GM21367 (cell line): ENCODE results near the gene SLC9A3.
"Not testable (repeated sequence)": the region's sequence is repeated elsewhere in the genome, so short reads cannot be mapped to it uniquely, and the experiment has no call there.

Experiments
- ATAC-seq: cut with Tn5 transposase; IDR thresholded peaks from one replicate; pipeline ENCODE4 v1.9.1; 2021; ENCODE audit not compliant: unreplicated experiment

Gene SLC9A3

DNA sequence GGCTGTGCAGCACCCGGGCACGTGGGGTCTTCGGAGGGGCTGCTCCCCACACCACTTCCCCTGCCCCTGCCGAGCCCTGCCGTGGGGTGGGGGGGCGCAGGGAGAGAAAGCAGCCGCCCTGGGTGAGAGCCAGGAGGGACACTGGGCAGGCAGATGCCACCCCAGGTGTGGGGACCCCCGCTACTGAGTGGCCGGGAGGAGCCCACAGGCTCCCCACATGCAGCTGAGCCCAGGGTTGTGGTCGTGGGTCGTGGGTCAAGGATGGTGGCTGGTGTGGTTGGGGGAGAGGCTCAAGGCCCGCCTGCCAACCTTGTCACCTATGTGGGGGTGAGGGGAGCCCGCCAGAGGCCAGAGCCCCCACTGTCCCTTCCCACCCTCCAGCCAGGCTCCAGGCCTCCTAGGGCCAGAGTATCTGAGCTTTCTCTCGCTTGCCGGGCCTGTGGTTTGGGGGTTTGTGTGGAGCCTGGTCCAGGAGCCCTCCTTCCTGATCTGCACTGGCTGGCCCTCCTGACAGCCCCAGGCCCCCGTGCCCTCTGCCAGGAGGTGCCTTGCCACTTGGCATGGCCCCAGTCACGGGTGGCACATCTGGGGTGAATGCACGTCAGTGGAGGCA, 45.8 kb downstream of the SLC9A3 start:
- no peak for ATAC-seq

DNA sequence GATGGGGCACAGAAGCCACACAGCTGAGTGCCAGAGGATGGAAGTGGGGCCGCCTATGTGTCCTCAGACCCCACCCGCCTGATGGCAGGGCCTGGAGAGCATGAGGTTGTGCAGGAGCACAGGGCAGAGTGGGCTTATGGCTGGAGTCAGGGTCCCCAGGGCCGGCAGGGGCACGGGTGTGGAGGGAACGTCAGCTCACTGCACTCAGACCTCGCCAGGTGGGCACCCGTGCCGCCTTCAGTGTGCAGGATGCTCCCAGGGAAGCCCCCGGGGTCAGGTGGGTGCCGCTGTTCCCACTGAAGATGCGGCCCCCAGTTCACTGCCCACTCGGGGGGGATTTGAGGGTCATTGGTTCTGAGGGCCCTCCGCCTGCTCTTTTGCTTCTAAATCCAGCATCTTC, 46.4 kb downstream of the SLC9A3 start:
- ATAC-seq: no peak

DNA sequence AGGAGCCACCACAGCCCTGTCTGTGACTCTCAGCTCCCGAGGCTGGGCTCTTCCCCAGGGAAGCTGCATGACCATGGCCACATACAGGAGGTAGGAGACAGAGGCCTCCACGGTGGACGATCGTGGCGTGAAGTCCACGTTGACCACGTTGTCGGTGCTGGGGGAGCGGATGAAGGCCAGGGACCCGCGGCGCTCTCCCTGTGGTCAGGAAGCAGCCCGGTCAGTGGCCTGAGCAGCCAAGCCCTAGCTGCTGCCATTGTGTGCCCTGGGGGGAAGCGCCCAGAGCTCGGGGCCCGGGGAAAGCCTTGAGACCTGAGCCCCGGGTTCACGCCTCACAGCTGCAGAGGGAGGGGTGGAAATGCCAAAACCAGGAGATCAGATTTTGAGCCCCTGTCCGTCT, 47.0 kb downstream of the SLC9A3 start:
- ATAC-seq: no peak

DNA sequence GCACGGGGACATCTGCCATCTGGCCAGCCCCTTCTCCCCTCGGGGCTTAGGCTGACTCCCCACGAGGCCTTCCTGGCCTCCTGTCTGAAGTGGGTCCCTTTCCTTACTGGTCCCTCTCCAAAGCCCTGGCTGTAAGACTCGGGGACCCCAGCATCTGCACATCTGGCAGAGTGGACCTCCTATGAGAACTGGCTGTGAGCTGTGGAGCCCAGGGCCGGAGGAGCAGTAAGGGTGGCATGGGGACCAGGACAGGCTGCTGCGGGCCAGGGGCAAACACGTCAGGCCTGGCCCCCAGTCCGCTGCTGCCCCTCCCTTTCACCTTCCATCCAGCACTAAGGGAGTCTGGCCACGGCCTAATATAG, 47.5 kb downstream of the SLC9A3 start:
- no peak for ATAC-seq

DNA sequence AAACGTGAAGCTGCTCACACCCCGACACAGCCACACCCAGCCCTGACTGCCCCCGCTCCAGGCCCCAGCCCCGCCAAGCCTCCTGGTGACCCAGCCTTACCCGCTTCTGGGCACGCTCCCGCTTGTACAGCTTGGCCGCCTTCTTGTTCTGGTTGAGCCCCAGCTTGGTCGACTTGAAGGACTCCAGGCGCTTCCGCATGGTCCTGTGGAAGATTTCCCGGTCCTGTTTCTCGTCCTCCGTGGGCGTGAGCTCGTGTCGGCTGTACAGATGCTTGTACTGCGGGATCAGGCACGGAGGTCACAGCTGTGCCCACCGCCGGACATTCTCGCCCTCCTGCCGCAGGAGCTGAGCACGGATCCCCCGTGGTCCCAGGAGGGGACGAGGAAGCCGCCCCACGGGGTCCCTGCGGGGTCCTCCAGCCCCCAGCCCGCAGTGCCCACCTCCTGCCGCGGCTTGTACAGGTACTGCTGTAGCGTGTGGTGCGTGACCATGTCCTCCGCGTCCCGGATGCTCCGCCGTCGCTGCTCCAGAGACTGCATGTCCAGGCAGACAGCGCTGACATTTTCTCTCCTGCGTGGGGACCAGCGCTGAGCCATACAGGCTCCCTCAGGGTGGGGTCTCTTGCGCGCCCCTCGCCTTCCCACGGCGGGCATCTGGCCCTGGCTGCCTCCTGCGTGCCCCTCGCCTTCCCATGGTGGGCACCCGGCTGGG, 48.0 kb downstream of the SLC9A3 start:
- no peak for ATAC-seq

DNA sequence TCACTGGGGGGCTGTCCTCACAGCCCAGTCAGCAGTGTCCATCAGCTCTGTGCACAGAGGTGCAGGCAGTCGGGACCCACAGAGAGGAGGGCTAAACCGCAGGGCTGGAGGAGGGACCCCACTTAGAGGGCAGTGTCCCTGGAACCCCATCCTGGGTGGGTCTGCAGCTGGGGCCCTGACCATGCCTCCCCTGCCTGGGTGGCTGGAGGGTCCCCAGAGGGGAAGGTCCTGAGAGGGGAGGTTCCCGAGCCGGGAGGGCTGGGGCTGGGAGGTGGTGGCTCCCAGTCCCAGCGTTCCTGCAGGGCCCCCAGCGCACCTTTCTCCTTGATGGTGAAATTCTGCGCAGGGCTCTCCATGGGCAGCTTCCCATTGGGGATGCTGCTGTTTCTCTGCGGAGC, 48.5 kb downstream of the SLC9A3 start:
- no peak for ATAC-seq

DNA sequence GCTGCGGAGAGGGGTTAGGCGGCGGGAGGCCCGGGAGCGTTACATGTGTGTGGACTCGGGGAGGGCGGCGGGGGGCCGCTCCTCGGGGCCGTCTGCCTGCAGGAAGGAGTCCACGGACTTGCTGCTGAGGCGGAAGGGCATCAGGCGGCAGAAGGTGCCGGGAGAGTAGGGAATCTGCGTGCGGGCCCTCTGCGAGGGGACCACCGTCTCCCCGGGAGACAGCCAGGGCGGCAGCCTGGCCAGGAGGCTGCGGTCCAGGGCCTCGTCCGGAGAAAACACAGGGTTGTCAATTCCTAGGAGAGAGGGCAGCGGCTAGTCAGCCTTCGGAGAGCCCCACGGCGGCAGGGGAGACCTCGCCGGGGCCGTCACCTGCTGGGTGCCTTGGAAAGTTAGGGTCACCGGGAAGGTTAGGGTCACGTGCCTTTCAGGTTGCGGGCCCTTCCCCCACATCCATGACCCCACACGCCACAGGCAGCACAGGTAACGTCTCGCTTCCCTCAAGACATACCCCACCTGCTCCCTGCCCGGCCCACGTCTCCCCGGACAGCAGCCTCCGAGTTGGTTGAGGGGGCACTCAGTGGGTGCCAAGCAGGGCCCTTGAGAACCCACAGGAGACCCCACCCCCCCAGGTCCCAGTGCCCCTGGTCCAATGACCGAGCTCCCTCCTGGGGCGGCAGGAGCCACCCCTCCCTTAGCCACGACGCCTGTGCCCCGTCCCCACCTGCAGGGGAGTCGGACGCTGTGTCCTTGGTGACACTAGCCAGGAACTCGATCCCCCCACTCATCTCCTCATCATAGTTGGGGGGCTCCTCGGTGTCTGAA, 49.2 kb downstream of the SLC9A3 start:
- no peak for ATAC-seq

DNA sequence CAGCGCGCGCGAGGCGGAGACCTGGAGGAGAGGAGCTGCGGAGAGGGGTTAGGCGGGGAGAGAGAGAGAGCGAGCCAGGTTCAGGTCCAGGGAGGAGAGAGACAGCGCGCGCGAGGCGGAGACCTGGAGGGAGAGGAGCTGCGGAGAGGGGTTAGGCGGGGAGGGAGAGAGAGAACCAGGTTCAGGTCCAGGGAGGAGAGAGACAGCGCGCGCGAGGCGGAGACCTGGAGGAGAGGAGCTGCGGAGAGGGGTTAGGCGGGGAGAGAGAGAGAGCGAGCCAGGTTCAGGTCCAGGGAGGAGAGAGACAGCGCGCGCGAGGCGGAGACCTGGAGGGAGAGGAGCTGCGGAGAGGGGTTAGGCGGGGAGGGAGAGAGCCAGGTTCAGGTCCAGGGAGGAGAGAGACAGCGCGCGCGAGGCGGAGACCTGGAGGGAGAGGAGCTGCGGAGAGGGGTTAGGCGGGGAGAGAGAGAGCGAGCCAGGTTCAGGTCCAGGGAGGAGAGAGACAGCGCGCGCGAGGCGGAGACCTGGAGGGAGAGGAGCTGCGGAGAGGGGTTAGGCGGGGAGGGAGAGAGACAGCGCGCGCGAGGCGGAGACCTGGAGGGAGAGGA, 49.9 kb downstream of the SLC9A3 start:
- not testable (repeated sequence) for ATAC-seq

DNA sequence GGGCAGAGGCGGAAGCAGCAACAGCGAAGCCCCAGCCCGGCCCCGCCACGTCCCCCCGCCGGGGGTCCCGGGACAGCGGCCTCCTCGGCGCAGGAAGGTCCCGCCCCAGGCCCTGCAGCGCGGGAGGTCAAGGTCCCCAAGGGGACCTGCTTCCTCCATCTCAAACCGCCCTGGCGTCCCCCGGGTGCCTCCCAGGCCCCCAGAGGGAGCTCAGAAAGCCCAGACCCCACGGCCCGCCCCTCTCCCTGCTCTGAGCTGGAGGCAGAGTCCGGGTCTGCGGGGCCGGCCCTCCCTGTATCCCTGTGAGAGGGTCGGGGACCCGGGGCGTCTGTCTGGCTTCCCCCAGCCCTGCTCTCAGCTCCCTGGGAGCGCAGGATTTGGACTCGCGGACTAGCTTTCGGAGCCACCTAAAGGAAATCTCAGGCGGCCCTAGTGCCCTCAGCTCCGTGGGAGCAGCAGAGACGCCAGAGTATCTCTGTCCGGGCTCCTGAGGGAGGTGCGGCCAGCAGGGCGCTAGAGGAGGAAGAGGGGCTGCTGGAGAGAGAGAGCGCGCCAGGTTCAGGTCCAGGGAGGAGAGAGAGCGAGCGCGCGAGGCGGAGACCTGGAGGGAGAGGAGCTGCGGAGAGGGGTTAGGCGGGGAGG, 50.6 kb downstream of the SLC9A3 start:
- peak; percentile 16 for ATAC-seq

DNA sequence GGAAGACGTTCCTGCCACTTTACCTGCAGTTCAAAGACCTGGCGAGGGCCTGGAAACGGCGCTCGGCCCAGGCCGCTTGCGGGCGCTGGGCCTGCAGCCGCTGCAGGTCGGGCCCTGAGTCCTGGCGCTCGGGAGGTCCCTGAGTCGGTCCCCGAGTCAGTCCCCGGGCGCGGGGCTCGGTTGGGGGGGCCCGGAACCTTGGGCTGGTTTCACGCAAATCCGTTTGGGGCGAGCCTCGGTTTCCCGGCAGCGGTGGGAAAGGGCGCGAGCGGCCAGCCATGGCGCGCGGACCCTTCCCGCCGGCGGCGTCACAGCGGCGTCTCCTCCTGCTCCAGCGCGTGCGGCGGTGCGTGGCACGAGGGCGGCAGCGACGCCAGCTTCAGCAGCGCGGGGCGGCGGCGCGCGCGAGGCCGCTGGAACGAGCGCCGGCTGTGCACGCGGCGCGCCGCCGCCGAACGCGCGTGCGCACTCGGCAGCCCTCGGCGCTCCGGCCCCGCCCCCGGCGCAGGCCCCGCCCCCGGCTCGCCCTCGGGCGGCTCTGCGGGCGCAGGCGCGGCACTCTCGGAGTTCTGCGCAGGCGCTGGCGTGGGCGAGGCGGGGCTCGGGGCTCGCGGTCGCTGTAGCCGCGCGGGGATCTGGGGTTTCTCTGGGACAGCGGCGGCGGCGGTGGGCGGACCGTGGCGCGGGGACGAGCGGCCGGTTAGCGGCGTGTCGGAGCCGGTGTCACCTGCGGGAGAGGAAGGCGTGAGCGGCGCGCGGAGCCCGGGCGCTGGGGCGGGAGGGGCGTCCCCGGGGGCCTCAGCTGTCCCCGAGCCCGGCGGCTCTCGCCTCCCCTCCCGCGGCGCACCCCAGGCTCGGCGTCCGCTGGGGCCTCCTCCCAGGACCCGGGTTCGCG, 51.3 kb downstream of the SLC9A3 start:
- peak; percentile 65 for ATAC-seq

DNA sequence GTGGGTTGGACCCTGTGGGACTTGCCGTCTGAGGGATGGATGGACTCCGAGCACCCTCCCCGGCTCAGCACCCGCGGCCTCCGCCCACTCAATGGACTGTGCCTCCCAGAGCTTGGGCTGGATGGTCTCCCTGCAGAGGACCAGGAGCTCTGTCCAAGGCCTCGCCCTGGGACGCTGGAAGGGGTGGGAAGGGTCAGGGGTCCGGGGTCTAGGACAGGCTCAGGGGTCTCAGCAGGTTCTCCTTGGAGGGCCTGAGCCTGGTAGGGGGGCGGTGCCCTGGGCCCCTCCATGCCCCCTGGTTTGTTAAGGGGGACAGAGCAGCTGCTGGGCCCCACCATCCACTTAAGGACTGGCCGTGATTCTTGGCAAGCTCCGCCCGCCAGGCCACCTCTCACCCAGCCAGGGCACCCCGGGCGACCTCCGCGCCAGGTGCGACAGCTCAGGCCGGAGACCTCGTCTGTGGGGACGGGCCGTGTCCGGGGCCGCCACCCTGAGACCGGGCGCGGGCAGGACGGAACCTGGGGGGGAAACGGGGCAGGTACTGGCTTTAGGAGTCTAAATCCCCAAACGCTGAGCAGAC, 52.1 kb downstream of the SLC9A3 start:
- no peak for ATAC-seq

DNA sequence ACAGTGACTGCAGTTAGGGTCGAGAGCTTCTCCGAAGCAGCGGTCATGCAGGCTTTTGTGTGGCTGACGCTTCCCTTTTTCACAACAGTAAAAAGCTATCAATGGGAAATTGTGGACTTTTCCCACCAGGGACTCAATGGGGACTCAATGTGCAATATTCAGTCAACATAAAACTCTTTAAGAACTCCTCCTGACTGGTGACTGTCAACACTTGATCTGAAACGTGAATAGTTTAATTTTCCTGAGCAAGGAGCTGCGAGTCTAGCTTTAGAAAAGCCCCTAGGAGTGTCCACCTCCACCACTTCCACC, 52.5 kb downstream of the SLC9A3 start:
- ATAC-seq: no peak

DNA sequence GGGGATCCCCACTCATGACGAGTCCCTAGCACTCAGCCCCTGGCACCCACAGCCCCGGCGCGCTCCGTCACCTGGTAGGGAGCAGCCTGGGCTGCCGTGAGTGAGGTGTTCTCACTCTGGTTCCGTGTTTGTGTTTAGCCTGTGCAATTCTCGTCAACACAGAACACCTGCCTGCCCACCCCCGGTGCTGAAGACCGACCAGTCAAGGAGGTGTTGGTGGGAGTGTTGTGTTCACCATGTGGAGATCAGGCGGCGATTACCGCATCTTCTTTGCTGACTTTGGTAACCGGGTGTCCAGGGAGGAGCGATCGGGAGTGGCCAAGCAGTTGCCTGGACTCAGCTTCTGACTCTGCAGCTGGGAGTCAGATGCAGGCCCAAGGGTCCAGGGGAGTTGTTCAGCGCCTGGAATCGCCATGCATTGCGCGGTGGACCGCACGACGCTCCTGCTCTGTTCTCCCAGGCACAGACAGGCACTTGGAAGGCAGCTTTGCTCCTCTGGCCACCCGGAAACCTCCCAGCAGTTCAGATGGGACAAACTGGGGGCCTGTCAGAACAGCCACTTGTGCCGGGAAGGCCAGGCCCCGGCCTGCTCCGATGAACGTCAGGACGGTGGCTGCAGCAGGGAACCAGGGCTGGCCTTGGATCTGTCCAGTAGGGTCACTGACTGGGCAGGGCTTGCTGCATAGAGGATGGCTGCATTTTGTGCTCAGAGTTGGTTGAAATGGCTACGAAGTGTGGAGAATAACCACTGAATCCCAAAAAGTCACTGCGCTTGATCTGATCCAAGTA, 53.1 kb downstream of the SLC9A3 start:
- ATAC-seq: no peak

DNA sequence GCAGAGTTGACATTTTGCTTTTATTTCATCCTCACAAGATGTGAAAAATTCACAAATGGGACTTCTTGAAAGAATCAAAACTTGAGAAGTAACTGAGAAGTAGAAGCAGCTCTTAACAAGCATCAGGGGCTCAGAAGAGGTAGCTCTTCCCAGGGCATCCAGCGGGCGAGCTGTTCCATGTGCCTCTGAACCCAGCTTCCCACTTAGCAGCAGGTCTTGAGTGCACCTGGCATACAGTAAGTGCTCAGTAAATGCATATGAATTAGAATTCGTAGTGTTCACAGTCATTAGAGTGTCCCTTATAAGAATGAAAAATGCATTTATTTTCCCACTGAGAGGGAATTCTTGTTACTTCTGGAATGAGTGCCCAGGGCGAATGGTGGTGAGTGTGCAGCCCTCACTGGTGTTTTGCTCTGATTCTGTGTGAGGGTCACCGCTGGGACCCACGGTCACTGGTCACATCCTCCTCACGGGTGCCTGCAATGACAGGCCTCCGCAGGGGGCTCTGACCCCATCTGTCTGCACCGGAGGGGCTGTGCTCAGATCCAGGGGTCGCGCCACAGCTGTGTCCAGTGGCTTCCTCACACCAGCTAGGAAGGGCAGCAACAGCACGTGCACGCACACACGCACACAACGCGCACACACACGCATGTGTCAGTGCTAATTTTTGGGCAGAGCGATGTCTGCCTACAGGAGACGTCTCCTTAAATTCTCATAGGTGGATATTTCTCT, 54.3 kb downstream of the SLC9A3 start:
- ATAC-seq: no peak

DNA sequence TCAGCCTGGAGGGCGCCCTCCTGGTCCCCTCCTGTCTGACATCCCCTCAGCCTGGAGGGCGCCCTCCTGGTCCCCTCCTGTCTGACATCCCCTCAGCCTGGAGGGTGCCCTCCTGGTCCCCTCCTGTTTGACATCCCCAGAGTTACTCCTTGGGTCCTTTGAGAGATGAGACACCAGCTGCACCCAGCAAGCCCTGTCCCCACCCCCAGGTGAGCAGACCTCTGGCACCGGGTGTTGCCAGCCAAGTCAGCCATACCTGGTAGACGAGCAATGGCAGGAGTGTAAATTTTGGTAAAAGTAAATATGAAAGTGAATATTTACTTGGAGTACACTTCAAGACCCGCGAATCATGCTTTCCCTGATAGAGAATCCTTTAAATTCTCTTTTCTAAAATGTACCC, 55.8 kb downstream of the SLC9A3 start:
- ATAC-seq: no peak

DNA sequence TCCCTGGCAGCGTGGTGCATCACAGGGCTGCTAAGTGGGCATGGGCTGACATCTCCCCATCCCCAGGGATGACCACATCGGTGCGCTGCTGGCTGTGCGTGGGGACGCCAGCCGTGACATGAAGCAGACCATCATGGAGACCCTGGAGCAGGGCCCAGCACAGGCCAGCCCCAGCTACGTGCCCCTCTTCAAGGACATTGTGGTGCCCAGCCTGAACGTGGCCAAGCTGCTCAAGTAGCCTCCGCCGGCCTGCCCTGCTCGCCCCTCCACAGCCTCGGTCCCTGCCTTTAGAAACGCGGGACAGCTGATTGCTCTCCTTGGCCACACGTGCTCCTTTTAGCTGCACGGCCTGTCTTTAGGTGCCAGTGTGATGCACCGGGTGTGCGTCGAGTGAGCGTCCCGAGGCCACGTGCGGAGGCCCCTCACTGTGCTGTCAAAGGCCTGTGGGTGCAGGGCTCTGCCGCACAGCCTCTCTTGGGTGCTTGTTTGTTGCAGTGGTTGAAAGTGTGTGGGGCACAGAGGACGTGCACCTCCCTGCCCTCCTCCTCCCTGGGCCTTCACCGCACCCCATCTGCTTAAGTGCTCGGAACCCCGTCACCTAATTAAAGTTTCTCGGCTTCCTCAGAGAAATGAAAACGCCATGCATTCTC, 57.5 kb downstream of the SLC9A3 start:
- ATAC-seq: no peak

DNA sequence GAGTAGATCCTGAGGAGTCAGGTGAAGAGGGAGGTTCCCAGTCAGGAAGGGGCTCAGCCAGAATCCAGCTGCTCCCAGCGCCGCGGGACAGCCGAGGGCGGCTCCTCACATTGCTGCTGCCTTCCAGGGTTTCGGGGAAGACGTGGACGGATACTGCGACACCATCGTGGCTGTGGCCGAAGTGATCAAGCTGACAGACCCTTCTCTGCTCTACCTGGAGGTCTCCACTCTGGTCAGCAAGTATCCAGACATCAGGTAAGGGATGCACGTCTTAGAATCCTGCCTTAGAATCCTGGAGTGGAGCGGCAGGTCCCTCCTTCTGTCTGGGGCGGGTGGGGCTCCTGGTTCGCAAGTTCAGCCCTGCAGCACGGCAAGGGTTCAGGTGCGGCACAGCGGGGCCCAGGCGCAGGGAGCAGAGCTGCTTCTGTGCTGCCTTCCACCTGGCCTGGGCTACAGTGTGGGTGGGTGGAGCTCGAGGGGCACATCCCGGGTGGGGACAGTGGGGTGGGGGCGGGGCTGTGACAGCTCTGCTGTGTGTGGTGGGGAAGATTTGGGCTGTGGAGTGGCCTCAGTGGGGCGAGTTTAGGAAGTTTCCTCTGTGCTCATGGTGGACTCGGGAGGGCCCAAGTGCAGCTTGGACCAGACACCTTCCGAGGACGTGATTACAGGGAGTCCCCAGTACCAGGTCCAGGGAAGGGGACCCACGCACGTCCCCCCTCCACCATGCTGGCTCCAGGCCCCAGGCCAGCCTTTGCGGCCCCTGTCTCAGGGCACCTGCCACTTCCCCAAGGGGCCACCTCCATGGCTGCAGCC, 58.5 kb downstream of the SLC9A3 start:
- ATAC-seq: no peak
